ENCODE data around the gene ZNF223.

ZNF223 gene

DNA sequence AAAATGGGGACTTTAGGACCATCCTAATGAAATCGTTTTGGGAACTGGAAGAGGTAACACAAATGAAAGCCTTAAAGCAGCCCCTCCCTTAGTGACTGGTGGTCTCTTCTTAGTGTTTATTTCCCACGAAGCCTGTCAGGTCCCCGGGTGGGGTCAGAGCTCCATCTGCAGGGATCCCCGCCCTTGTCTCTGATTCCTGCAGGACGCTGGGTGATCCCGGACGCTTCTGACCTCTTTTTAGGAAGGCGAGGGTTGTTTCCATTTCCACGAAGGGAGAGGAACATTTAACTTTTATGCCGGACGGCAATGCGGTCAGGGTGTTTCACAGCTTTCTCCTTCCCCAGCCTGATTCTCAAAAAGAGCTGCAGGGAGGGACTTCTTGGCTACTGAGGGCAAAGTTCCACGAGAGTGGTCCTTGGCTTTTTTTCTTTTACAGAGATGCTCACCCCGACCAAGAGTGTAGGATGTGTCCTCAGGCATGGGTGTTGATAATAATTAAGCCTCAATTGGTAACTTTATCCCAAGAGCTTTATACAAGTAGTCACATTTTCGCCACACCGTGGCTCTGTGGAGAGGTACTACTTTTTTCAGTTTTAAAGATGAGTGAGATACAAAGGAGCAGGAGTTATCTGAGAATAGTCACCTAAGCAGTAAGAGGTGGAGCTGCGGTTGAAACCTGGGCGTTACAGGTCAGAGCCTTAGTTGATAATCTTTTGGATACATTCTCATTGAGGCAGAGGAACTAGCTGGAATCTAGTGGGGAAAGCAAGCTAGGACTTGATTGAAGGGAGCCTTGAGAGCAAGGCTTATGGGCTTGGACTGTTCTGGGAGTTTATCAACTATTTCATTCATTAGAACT is 20.9 kb downstream of the ZNF223 start:
- no peak for DNase-seq

DNA sequence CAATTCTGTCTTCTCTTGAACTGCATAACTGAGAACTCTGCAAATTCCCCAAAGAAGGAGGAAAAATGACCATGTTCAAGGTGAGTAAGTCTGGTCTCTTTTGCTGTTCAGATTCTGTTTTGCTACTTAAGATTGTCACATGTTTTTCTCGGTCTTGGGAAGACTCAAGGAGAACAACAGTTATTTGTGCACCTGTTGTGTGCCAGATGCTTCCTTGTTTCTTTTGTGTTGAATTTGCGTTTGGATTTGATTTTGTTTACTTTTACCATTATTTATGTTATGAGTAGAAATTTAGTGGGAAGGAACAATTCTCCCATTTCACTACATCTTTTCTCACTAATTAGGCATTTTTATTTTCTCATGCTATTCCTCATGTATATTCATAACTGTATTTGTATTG is 24.5 kb downstream of the ZNF223 start:
- DNase-seq = no peak

DNA sequence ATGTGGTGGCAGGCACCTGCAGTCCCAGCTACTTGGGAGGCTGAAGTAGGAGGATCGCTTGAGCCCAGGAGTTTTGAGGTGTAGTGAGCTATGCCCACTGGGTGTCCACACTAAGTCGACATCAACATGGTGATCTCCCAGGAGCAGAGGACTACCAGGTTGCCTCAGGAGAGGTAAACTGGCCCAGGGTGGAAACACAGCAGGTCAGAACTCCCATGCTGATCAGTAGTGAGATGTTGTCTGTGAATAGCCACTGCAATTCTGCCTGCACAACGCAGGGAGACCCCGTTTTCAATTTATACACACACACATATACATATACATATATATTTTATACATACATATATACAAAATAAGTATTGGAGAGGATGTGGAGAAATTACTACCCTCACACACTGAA is 40.3 kb downstream of the ZNF223 start:
- no peak for DNase-seq

DNA sequence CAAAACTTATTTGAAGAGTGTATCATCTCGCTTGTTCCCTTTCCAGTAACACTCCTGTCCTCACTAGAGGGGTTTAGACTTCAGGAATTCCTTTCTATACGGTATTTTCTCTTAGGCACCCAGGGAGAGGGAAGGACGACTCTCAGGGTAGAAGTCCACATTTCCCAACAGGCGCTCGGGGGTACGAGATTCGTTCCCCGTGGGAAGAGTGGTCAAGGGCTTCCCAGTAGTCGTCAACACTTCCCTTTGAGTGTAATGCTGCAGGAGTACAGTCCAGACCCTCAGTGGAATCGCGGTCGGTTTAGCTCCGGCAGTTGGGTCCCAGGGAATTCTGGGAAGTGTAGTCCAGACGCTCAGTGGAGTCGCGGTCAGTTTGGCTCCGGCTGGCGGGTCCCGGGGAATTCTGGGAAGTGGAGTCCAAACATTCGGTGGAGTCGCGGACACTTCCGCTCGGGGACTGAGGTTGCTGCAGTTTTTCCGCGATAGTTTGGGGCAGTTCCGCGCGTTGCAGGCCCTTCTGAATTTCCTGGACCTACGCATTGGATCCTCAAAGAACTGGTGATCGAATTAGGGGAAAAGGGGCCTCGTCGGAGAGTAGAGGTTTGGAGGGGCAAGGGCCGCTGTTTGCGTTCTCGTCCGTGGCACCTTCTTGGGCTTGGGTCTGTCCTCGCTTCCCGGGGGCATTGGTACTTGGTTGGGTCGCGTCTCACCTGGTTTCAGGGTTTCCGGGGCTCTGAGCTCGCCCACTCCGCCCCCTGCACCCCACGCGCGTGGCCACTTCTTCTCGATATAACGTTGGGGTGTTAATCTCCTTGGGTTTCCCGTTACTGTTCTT is 42.3 kb downstream of the ZNF223 start, which contains the start of gene ZNF224:
Gene ZNF224, plus strand, starts transcription at position 431 of the 835 bp plus-strand sequence. CDS start 3,513 bp downstream, outside the sequence.
- peak; percentile 55 for DNase-seq

DNA sequence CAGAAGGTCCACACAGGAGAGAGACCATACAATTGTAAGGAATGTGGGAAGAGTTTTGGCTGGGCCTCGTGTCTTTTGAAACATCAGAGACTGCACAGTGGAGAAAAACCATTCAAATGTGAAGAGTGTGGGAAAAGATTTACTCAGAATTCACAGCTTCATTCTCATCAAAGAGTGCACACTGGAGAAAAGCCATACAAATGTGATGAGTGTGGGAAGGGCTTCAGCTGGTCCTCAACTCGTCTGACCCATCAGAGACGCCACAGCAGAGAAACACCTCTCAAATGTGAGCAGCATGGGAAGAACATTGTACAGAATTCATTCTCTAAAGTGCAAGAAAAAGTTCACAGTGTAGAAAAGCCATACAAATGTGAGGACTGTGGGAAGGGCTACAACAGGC is 55.9 kb downstream of the ZNF223 start:
- DNase-seq = no peak

DNA sequence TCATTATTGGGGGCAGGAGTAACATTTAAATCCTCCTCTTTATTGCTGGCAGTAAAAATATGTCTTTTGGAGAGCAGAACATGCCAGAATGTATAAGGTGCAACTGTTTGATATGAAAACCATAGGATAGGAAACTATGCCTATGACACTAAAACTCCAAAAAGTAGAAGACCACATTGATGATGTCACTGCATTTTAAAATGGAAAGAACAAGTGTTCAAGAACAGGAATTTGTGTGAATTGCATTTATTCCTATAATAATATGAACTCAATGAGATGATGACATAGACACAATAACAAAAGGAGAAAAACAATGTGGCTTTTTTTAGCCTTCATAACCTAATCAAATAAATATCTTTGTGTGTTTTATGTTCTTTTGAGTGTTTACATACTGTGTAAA is 57.6 kb downstream of the ZNF223 start:
- DNase-seq = no peak

DNA sequence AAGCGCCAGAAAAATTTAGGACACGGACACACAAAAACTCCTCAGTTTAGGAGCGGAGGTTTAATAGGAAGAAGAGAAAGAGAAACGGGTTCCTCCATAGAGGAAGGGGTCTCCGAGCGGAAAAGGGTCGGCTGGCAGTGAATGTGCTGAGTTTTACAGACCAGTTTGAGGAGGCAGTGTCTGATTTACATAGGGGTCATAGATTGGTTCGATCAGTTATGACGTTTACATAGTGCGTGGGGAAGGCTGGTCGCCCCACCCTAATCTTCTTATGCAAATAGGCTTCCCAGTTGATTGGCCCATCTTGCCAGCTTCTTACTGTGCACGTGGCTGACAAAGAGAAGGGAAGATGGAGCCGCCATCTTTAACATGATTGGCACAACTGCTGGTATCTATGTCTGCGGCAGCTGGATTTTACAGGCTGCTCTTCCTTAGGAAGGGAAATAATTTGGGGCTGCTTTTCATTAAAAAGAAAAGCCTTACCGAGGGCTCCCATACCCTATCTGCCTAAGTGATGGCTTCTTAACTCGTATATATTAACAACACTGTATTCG is 60.2 kb downstream of the ZNF223 start:
- DNase-seq = no peak

DNA sequence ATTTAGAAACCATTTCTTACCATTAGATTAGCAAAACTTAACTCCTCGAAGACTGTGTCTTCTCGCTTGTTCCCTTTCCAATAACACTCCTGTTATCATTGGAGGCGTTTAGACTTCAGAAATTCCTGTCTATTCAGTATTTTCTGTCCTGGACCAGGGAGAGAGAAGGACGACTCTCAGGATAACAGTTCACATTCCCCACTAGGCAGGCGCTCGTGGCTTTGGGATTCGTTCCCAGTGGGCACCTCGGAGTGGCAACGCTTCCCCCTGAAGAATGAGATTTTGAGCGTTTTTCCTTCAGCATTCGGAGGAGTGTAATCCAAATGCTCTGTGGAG is 60.9 kb downstream of the ZNF223 start:
- no peak for DNase-seq

DNA sequence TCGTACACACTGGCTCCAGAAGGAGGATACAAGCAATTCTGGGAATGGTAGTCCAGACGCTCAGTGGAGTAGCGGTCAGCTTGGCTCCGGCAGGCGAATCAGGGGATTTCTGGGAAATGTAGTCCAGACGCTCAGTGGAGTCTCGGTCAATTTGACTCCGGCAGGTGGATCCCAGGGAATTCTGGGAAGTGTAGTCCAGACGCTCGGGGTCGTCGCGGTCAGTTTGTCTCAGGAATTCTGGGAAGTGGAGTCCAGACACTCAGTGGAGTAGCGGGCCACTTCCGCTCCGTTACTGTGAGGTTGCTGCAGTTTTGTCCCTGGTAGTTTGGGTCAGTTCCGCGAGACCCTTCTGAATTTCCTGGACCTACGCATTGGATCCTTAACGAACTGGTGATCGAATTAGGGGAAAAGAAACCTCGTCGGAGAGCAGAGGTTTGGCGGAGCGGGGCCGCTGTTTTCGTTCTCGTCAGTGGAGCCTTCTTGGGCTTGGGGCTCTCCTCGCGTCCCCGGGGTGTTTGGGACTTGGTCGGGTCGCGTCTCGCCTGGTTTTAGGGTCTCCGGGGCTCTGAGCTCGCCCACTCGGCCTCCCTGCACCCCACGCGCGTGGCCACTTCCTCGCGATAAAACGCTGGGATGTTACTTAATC is 61.4 kb downstream of the ZNF223 start, which contains the start of gene ZNF225:
Gene ZNF225, plus strand, starts transcription at position 262 of the 646 bp plus-strand sequence. CDS start 2,429 bp downstream, outside the sequence.
- DNase-seq = peak; percentile 90

DNA sequence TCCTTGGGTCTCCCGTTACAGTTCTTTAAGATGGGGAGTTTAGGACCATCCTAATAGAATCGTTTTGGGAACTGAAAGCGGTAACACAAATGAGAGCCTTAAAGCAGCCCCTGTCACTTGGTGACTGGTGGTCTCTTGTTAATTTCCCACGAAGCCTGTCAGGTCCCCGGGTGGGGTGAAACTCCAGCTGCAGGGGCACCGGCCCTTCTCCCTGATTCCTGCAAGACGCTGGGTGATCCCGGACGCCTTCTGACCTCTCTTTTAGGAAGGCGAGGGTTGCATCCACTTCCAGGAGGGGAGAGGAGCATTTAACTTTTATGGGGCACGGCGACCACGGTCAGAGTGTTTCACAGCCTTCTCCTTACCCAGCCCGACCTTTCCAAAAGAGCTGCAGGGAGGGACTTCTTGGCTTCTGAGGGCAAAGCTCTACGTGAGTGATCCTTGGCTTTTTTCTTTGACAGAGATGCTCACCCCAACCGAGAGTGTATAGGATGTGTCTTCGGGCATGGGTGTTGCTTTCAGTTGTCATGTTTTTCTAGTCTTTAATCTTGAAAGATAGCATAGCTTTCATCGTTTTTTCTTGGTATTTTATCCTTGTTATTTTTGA is 62.1 kb downstream of the ZNF223 start:
- no peak for DNase-seq

All from GOT3 (cell line).